Activated CD4-positive, alpha-beta T cell treated with anti-CD3 and anti-CD28 coated beads for 24 hours (primary cell): Measurements from ENCODE around the gene MBNL1.

Source experiments
- DNase-seq, 2 donors: peaks; one replicate each; pipeline ENCODE4 v3.0.0-alpha.2; 2020; ENCODE audit warnings: low read depth in 2 of 2

Gene MBNL1

DNA sequence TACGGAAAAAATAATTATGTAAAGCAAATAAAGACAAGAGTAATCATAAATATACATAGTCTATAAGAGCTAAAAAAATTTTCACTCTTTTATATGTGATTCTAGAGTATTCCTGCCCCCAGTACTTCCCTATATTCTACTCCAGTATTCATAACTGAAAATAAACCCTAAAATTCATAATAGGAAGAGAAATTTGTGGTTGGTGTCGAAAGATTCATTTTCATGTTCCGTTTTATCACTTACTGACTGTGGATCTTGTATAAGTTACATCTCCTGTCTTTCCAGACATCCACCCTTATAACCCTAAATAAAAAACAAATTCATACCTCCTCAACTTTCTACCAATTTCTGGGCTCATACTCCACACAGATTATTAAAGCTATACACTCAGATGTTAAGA is 16.0 kb upstream of the MBNL1 start:
- DNase-seq: no peak

DNA sequence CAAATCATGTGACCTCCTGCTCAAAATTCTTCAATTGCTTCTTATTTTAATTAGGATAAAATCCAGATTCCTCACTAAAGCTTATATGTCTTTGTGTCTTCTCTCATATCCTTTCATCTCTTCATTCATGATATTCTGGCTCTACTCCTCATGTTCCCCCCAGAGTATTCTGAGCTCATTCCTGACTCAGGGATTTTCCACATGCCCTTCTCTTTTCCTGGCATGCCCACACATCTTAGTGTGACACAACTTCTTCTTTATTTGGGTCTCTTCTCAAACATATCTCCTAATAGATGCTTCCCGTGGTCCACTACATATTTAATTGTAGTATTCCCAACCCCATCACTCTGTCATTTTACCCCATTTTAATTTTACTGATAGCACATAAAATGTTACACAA is 15.2 kb upstream of the MBNL1 start:
- DNase-seq: no peak

DNA sequence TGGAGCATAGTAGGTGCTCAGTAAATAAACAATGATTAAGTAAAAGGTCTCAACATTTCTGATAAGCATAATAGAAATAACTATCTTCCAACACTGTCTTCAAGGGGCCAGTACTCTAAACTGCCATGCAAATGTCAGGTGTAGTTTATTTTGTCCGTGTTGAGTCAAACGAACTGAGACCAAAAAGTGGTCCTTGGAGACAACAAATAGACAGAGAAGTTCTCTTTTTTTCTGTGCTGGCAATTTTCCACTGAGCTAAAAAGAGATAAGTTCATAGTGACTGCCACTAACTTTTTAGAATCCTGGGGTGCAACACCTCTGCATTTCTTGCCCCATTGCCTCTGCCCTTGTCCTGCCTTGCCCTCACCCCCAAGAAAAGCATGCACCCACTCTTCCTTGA is 14.7 kb upstream of the MBNL1 start:
- no peak for DNase-seq

DNA sequence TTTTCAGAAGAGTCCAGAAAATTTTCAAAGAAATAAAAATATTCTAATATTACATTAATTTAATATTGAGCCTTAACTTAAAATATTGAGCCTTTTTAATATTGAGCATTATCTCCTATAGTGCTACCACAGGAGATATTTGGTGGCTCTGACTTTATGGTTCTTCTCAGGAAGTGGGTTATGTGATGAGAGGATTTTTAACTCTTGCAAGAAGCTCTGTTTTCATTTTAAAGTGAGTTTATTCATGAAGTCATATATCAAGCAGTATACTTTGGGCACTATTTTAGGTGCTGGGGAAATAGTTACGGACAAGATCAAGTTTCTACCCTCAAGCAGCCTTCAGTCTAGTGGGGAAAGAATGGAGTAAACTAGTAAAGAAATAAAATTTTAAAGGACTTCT is 13.4 kb upstream of the MBNL1 start:
- DNase-seq: no peak

DNA sequence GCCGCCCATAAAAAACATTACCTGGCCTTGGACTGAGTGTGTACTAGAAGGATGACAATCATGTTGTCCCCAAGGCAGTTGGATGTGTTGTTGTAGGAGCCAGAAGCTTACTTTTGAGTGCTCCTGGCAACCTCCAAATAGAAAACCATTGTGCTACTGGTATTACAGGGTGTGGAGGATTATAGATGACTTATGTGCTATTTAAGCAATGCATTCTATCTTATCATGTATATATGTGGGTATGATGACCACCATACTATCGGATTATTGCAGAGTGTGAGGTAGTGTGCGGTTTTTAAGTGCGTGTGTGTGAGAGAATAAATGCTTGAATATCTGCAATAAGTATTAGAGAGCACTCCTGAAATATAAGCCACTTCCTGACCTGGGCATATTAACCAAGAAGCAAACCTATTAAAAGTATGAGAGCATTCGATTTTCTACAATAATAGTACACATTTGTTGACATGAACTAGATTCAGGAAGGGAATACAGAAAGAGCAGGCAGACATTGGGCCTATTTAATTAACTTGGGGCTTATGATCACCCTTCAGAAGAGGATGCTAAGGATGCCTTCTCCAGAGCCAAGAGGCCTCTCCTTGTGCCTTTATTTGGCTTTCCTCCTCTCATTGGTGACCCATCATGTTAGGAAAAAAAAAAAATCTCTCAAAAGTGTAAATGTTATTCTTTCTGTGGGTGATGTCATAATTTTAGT is 11.7 kb upstream of the MBNL1 start:
- no peak for DNase-seq

DNA sequence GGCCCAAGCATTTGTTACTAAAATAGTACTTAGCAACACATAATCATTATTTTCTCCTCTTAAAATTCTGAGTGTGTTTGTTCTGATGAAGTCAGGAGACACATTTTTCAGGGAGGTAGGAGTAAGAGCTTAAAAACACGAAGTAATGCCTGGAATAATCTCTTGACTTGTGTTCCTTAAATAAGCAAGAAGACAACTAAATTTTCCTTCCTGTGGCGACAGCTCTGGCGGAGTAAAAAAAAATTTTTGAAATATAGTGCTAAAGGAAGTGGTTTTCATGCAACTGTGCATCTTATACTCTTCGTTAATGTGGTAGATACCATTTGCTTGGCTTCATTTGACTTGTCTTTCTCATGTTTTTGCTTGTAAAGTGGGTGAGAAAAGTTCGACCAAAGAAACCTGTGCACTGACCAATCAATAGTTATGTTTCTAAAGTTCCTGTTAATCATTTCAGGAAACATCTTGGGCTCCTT is 11.1 kb upstream of the MBNL1 start:
- DNase-seq: no peak

DNA sequence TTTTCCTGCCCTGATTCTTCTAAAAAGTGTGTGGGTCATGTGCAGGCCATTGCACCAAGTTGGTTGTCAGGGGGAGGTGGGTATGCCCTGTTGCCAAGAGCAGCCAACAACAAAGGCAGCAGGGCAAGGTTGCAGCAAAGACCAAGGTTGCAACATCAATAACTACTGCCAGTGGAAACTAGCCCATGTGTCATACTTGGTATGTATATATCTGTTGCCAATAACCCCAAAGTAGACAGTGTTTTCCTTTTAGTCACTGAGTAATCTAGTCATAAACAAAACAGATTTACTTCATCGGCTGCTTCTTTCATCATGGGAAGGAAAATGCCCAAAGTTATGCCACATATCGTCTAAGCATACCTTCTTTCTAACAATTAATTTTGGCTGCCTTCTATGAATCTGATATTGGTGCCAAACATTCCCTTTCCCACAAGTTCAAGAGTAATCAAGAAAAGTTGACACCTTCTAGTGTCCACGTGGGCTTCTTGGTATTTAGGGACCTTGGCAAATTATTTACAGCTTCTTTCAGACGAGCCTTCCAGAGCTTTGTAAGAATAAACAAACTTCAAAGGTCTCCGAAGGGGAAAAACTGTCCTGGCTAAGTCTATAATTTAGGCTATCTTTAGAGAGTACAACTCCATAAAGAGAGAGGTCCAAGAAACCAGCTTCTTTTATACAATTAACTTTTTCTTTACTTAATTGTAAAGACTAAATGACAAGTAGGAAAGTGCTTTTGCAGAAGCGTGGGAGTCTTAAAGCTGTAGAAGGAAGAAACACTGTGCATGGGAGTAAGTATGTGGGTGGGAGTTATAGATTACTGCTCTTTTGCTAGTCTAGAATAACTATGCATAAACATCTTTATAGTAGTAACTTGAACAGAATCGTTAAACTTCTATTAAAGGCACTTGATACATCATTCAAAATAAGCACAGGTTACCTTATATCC is 10.0 kb upstream of the MBNL1 start:
- no peak for DNase-seq

DNA sequence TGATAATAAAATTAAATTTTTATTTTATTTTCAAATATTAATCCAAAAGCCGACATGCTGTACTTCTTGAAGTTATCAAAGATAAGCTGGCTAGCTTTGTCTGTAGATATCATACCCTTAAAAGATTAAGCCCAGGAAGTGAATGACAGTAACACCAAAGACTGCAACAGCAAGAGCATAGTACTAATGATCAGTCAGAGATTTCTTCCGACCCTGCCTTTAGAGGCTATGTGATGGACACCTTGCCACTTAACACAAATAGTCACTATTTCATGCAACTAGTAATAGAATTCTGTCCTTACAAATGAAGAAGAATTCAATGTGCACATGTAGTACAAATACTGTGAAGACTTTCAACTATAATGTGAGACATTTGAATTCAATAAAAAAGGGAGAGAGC is 9.3 kb upstream of the MBNL1 start:
- no peak for DNase-seq

DNA sequence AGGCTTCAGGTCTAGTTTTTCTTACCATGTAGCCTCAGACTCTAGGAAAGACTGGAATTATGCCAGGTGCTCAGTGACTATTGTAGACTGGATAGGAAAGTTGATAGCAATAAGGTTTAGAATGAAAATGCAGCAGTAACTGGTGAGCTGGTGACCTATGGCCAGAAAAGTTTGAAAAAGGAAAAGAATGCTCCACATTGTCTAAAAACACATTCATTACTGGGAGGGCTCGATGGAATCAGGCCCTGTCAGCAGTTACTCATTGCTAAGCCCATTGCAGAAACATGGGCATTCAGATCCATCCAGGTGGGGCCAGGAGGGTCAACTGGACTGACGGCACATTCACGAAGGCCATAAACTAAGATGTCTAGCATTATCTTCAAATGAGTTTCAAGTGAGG is 8.7 kb upstream of the MBNL1 start:
- no peak for DNase-seq

DNA sequence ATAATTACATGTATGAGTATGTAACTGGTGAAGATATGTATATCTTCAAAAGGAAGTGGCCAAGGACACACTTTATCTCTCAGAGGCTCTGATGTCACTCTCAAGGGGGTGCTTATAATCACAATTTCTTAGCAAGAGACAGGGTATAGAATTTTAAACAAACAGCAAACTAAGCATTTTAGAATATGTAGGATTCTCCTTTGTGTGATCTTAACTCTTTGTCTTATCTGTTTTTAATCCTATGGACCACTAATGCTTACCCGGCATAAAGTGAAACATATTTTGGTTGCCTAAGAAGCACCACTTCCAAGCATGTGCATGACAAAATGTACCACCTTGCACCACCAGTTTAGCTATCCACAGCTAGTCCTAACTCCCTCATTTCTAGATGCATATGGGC is 8.2 kb upstream of the MBNL1 start:
- no peak for DNase-seq

DNA sequence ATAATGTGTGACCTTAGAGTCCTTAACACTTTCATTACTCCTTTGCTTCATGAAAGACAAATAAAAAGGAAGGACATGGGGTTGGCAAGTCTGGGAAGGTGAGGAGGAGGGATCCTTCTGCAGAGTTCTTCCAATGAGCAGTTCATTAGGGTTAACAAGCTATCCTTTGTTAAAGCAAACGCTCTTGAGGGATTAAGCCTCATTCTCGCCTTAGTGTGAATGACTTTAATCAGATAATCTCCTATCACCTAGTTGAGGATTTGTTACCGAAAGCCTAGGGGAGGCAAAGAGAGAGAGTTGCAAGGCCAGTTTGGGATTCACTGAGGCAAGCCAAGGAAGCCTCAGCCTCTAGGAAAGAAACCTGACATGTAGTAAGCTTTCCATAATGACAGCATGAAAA is 7.4 kb upstream of the MBNL1 start:
- DNase-seq: no peak

DNA sequence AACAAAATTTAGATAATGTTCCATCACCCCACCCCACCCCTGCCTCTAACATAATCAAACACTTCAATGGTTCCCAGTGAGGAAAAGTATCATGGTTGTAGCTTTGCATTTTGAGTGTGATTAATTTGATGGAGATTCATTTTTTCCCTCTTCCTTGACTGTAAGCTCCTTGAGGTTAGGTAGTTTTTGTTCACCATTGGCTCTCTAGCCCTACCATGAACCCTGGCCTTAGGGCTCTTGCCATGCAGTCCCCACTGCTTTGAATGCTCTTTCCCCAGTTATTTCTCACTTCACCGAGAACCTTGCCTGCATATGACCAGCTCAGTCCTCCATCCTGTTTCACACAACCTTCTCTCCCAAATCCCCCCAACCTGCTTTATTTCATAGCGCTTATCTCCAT is 5.0 kb upstream of the MBNL1 start:
- DNase-seq: no peak

DNA sequence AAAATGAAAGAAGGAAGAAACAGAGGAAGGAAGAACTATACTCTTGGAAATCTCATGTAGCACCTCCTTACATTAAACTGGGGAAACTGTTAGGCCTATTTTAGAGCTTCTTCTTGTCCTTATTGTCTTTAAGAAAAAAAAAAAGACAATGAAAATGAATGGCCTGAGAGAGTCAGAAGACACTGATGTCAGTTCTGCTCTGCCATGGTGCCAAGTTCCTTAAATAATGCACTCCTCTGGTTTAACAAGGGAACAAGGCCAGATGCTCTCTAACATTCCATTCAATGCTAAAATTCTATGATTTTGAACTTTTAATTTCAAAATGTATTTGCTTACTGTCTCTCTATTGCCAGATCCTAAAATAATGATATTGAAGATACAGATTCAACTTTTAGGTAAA is 4.4 kb upstream of the MBNL1 start:
- no peak for DNase-seq

DNA sequence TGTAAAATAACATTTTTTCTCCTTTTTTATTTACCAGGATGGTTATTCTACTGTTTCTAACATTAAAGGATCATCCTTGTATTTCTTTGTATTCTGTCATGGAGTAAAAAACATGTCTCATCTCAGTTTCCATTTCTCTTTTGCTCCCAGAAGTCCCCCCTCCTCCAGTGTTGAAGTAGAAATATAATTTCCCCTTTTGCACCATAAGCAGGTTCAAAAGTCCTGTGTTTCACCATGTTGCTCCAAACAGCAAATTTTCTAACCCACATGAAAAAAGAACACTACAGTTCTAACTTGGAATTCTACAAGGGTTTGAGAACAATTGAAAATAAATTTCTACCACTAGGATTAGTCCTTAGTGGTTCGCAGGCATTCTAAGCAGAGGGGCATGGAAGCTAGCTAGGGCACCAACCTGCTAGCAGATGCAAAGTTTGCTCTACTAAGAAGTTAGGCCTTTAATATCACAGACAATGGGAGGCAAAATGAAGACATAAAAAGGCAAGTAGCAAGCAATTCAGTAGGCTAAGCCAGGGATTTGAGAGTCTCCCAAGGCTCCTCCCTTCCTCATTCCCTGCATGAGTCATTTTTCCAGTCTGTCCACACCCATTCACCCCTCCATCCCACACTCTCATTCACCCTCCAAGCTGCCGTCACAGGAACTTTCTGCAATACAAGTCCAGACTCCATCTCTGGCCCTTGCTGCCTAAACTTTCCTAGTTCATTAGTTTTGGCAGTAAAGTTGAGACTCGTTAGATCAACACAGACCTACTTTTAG is 2.3 kb upstream of the MBNL1 start:
- DNase-seq: no peak

DNA sequence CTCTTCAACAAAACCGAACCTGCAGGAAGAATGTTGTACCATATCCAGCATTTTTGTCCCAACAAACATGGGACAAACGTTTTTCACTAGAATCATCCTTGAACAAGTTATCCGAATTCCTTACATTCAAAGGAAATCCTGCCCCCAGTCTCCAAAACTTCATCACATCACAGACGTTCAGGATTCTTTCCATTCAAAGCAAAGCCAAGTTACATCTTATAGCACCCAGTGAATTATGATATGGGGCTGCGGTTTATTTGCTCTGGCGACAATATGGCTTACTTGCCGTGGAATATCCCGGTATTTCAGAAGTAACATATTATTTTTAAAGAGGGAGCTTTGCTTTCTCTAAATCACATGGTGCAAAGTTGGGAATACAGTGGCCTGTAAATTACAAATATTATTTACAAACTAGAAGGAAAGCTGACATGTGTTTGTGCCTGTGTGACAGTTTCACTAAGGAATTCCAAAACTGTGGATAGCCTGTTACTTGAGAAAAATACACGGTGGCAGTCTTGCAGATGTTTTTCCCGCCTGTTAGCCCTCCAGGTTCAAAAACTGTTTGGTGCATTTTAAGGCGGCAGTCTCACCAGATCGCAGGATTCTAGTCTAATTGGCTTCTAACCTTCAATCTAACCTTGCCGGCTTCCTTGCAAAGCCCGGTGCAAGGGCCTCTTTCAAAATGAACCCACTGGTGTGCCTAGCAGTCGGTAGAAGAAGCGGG is 736 bp upstream of the MBNL1 start:
- DNase-seq: no peak

DNA sequence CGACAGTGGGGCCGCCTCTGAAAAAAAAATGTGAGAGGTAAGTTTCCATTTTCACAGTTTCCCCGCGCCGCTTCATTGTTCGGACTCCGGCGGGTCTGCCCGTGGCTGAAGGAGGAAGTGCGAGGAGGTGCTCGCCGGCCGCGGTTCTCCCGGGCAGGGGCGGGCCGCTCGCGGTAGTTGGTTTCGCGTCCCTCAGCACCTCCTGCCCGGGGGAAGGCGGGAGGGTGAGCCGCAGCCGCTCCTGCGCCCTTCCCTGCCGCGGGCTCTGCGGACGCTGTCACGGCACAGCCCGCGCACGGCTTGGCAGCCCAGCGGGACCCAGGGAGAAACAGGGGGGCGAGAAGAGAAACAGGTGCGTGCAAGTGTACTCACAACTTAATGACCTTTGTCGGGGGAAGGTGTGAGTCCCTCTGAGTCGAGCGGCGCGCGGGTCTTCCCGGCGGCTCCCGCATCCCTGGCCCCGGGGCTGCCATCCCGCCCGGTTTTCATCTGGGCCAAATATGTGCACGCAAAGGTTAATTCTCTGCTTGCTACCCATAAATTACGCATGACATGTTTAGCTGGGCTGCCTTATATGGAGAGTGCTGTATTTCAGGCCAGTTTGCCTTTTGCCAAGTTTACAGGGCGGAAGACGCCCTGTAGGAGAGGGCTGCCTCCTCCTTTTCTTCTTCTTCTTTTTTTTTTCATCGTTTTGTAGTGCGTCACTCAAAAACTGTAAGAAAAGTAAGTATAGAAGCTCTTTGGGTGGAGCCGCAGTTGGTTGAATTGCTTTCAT is 514 bp downstream of the MBNL1 start:
- DNase-seq: no peak

DNA sequence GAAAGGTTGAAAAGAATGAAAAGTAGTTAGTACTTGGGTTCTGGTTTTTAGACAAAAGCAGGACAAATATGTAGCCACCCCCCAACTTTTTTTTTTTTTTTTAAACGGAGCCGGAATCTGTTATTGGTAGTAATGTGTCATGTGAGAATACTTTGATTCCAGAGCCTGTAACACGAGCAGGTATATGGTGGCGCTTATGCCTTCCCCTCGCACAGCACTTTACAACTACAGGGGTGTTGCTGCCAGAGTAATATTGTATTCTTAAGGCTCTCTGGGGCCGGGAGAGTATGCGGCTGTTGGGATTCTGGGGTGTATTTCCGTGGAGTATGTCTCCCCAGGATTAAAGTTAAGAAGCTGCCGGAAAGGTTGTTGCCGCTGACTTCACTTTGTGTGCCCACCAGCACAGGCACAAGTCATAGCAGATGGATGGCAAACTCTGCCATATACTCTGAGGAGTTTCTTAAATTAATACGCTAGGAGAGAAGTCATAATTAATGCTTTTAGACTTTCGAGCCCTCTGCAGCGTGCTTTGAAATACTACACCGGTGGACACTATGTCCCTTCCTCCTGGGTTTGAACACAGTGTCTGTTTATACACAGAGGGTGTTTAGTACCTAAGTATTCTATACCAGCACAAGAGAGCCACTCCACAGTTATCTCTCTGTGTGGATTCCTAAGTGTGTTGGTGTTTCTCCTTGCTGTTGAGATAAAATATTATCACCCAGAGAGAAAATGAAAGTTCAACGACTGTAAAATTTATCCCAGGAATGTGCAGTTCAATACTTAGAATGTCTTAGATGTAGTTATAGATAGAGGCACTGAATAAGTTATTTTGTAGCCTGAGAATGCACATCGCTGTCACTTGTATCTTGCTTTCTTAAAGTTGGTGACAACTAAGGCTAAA is 1.4 kb downstream of the MBNL1 start:
- DNase-seq: no peak

DNA sequence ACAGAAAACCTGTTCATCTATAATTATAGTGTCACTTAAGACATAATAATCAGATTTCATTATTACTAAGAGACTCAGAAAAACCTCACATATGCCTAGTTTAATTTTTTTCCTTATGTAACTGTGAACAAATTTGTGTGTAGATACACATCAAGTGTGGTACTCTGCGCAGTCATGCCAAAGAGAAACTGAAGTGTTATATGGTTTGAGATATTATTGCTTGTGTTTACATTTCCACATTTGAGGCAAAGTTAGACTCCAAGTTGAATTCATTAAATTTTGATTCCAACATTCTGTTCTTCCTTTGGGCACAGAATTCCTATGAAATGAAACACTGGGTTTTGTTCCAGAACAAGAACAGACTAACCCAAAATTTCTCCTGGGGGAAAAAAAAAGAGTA is 2.2 kb downstream of the MBNL1 start:
- DNase-seq: no peak

DNA sequence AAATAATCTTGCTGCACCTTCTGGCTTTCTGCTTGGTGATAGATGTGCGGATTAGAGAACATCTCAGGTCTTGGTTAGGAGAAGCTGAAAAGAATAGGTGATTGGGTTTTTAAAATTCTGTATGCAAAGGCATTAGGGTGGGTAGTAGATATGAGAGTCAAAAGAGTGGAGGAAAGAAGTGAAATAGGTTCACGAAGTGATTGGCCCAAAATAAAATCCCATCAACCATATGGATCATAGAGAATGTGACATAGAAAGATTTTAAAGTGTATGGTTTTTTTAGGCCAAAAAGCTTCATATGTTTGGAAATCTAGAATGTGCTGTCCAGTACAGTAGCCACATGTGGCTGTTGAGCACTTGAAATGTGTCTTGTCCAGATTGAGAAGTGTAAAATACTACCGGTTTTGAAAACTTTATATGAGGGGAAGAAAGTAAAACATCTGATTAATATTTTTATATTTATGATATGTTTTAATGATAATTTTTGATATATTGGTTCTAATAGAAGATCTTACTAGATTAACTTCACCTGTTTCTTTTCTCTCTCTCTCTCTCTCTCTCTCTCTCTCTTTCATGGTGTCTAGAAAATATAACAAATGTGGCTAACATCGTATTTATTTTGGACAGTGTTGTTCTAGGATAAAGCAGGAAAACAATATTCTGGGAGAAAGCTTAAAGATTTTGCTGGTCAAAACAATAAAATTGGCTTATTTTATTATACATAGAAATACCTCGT is 2.9 kb downstream of the MBNL1 start:
- no peak for DNase-seq
